ENCODE results near the gene VPS72.

- TF ChIP-seq TAF1 (IDR thresholded peaks at IDR 0.05; ENCODE audit: borderline replicate concordance, low read depth, low read length), result no peak
- no peak for TF ChIP-seq CTCF (IDR thresholded peaks at IDR 0.05 in 2 of 3, conservative IDR thresholded peaks at IDR 0.05 in 1 of 3; ENCODE audit: control insufficient read depth in 2 of 3, extremely low read depth in 1 of 3, insufficient read depth in 1 of 3, low read depth in 3 of 3, low read length in 3 of 3)
- 0 out of 2 replicates have a peak, but pooled peaks have one; percentile 18 for TF ChIP-seq SIN3A (IDR thresholded peaks at IDR 0.05; ENCODE audit: low read depth, low read length)
- no peak for TF ChIP-seq EZH2 (IDR thresholded peaks at IDR 0.05; ENCODE audit: borderline replicate concordance, control insufficient read depth, low read depth, low read length)
- no peak for TF ChIP-seq TCF3 (IDR thresholded peaks at IDR 0.05; ENCODE audit: borderline replicate concordance, insufficient read depth, low read depth, low read length)
- TF ChIP-seq EP300 (IDR thresholded peaks at IDR 0.05; ENCODE audit: borderline replicate concordance in 1 of 2, control insufficient read depth in 1 of 2, low read depth in 2 of 2, low read length in 2 of 2), result no peak
- no peak for TF ChIP-seq MAX (IDR thresholded peaks at IDR 0.05; ENCODE audit: low read depth, low read length)
- TF ChIP-seq MEF2B (IDR thresholded peaks at IDR 0.05; ENCODE audit: partially characterized antibody, poor library complexity, severe bottlenecking), result no peak
- TF ChIP-seq POLR2A (IDR thresholded peaks at IDR 0.05; ENCODE audit: low read depth, low read length), result no peak
- TF ChIP-seq CHD2 (IDR thresholded peaks at IDR 0.05; ENCODE audit: borderline replicate concordance, low read depth, low read length), result no peak
- TF ChIP-seq CEBPB (IDR thresholded peaks at IDR 0.05; ENCODE audit: borderline replicate concordance in 1 of 2, low read depth in 2 of 2, low read length in 2 of 2), result no peak
- no peak for TF ChIP-seq ZNF24 (IDR thresholded peaks at IDR 0.05)
Measured at GRCh38 chr1:151165281-151165737, 24.7 kb downstream of the VPS72 start.
